WI38 (cell line): Measurements from ENCODE around the gene USP3.
A peak's percentile ranks its signal among the peaks of the same experiment; 100 is the strongest.

Experiments
- H3K4me3 ChIP-seq: 2 replicates; pipeline ENCODE4 v1.5.1; 2011; ENCODE audit warnings: low read depth, mild to moderate bottlenecking, control low read depth, low read length
- CTCF ChIP-seq: IDR thresholded peaks from 2 replicates; pipeline ENCODE4 v1.5.1; 2012; ENCODE audit warnings: low read depth, mild to moderate bottlenecking, control low read depth, low read length

Gene USP3

GRCh38 chr15:63461230-63461985, 43.0 kb upstream of the USP3 start:
- H3K4me3 ChIP-seq, result no peak overlapping the region
- no peak for TF ChIP-seq CTCF

DNA sequence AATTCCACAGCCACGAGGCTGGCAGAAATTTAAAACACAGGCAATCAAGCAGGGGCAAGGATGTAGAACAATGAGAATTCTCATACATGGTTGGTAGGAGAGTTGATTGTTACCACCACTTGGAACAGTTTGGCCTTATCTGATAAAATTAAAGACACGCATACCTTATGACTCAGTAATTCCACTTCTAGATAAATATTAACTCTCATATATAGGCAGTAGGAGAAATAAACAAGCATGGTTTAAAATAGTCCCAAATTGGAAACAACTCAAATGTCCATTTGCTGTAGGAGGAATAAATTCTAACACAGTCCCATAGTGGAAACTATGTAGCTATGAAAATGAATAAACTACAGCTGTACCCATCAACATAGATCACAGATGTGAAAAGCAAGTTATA, 42.3 kb upstream of the USP3 start:
- no peak for TF ChIP-seq CTCF
- no peak overlapping the region for H3K4me3 ChIP-seq

DNA sequence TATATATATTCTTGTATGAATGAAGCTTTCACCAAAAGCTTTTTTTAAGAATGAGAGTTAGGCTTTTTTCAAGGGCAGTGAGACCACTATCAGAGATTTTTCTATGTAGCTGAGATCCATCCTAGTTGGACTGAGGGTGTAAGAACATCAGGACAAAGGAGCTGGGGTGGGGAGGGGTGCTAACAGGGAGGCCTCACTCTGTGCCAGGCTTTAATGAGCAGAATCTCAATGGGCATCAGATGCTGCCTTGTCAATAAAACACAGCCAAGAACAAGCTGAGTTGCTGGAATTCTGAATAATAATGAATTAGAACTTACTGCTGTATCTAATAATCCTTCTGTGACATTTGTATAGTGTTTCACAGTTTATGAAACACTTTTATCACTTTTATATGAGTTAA, 41.4 kb upstream of the USP3 start:
- TF ChIP-seq CTCF, result no peak
- H3K4me3 ChIP-seq, result no peak overlapping the region

- no peak for TF ChIP-seq CTCF
- no peak overlapping the region for H3K4me3 ChIP-seq
These were observed 40.6 kb upstream of the USP3 start for GRCh38 chr15:63463793-63464192.

DNA sequence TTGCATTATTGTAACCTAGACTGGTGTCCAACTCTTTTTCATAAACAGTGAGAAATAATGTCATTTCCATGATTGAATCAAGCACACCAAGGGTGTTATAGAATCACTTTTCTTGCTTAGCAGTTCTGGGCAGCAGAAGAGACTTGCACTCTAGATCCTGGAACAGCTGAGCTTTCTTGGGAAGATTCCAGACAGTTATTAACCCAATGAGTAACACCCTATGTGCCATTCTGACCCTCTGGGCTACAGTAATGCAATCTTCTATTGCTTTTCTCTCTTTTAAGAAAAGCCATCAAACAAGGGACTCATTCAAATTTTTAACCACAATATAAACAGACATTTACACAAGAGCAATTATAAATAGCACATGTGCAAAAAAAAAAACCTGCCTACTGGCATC, 39.3 kb upstream of the USP3 start:
- no peak overlapping the region for H3K4me3 ChIP-seq
- no peak for TF ChIP-seq CTCF

DNA sequence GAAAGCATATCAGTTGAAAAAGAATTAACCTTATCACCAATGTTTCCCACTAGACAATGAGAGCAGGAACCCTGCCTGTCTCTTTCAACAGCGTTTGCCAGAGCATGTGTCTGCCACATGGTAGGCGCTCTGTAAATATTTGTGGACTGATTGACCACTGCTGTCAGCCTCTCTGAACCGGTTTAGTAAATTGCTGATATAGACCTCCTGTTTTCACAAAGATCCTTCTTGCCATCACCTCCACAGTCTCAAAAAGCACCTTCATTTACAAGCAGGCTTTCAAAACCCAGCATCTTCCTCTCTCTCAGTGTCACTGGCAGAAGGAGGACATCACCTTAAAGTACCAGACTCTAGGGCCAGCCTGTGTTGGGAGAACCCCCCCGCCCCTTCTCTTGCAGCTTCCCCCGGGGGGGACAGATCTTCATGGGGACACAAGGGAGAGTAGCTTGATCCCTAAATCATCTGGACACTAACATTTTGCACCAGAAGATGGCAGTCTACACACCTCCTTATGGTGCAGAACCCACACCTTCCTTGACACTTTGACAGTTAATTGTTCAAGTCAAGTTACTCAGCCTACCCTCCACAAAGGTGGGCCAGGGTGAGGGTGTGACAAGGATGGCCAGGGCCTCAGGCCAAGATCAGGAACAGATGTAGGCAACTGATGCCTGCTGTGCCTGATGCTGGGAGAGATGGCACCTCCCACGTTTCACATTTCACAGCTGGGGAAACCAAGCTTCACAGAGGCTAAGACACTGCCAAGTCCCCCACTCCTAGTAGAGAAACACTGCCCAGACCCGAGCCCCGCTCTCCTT, 37.8 kb upstream of the USP3 start:
- TF ChIP-seq CTCF, result peak; percentile 37
- H3K4me3 ChIP-seq, result no peak overlapping the region

DNA sequence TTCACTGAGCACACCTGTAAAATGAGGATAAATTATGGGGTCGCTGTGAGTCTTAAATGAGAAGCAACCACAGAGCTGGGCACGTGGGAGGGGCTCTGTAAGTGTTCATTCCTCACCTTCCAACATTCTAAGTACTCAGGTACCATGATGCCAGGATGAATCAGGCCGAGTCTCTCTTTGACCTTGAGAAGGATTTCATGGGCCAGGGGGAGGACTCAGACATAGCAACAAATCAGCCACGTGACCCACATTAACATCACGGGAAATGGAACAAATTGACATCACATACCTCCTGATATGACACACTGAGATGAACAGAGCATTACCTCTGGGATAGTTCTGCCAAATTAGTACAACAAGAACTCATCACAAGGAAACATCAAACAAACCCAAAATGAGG, 35.2 kb upstream of the USP3 start:
- H3K4me3 ChIP-seq, result no peak overlapping the region
- TF ChIP-seq CTCF, result no peak
